ENCODE measurements around the gene TTC4. TPM values are rescaled to one million over a fixed set of nuclear protein-coding genes. Genes with fewer than 3 reads are reported as not detected.

TTC4 gene
- polyA plus RNA-seq, 1 donor from 2014 or later, result 22.5 TPM

- no peaks in the 10 kb centered on the region for H3K9me2 ChIP-seq (ENCODE audit: insufficient read depth, low read length)
- peak overlapping the region; percentile 13 for H3K4me3 ChIP-seq (ENCODE audit: low read length)
- H3K4me2 ChIP-seq (ENCODE audit: low read length), result no peak overlapping the region
- H3K27me3 ChIP-seq (ENCODE audit: insufficient read depth, low read depth, low read length), result peaks cover 34% of the 10 kb centered on the region
- H3K36me3 ChIP-seq (ENCODE audit: insufficient read depth, low read length), result no peaks in the 10 kb centered on the region
- H3K79me2 ChIP-seq (replicated peaks; ENCODE audit: insufficient read depth, low read length), result no peaks in the 10 kb centered on the region
- H4K20me1 ChIP-seq (ENCODE audit: insufficient read depth), result no peaks in the 10 kb centered on the region
- TF ChIP-seq RAD21 (conservative IDR thresholded peaks at IDR 0.05) (no peak), REST (IDR thresholded peaks at IDR 0.05; ENCODE audit: borderline replicate concordance) (no peak), CTCF (IDR thresholded peaks at IDR 0.05; ENCODE audit: poor library complexity, severe bottlenecking) (no peak), SMC3 (conservative IDR thresholded peaks at IDR 0.05; ENCODE audit: poor library complexity) (no peak), EZH2 (IDR thresholded peaks at IDR 0.05; ENCODE audit: borderline replicate concordance, insufficient read depth, low read length, poor library complexity, severe bottlenecking) (no peak)
- no peak overlapping the region for H3K27ac ChIP-seq (ENCODE audit: low read length)
- no peaks in the 10 kb centered on the region for H3F3A ChIP-seq (ENCODE audit: insufficient read depth, low read length, poor library complexity, severe bottlenecking)
- no peaks in the 10 kb centered on the region for H3K9me3 ChIP-seq (ENCODE audit: low read length)
- H2AFZ ChIP-seq (ENCODE audit: low read depth, low read length), result no peak overlapping the region
- H3K9ac ChIP-seq (ENCODE audit: low read length), result no peak overlapping the region
These were observed 65.5 kb downstream of the TTC4 start for GRCh38 chr1:54781023-54781723.

GRCh38 chr1:54782156-54782555, 66.5 kb downstream of the TTC4 start:
- peaks cover 34% of the 10 kb centered on the region for H3K27me3 ChIP-seq (ENCODE audit: insufficient read depth, low read depth, low read length)
- no peak overlapping the region for H2AFZ ChIP-seq (ENCODE audit: low read depth, low read length)
- no peaks in the 10 kb centered on the region for H3K9me3 ChIP-seq (ENCODE audit: low read length)
- no peaks in the 10 kb centered on the region for H3K36me3 ChIP-seq (ENCODE audit: insufficient read depth, low read length)
- no peak overlapping the region for H3K4me3 ChIP-seq (ENCODE audit: low read length)
- no peaks in the 10 kb centered on the region for H3K9me2 ChIP-seq (ENCODE audit: insufficient read depth, low read length)
- H3K4me2 ChIP-seq (ENCODE audit: low read length), result no peak overlapping the region
- no peak overlapping the region for H3K27ac ChIP-seq (ENCODE audit: low read length)
- no peaks in the 10 kb centered on the region for H4K20me1 ChIP-seq (ENCODE audit: insufficient read depth)
- no peaks in the 10 kb centered on the region for H3F3A ChIP-seq (ENCODE audit: insufficient read depth, low read length, poor library complexity, severe bottlenecking)
- H3K79me2 ChIP-seq (replicated peaks; ENCODE audit: insufficient read depth, low read length), result no peaks in the 10 kb centered on the region
- TF ChIP-seq EZH2 (IDR thresholded peaks at IDR 0.05; ENCODE audit: borderline replicate concordance, insufficient read depth, low read length, poor library complexity, severe bottlenecking), result no peak
- no peak for TF ChIP-seq SMC3 (conservative IDR thresholded peaks at IDR 0.05; ENCODE audit: poor library complexity)
- TF ChIP-seq RAD21 (conservative IDR thresholded peaks at IDR 0.05), result no peak
- no peak for TF ChIP-seq POLR2AphosphoS5 (IDR thresholded peaks at IDR 0.05)
- TF ChIP-seq MXI1 (conservative IDR thresholded peaks at IDR 0.05; ENCODE audit: poor library complexity, severe bottlenecking), result no peak
- TF ChIP-seq EP300 (conservative IDR thresholded peaks at IDR 0.05; ENCODE audit: poor library complexity, severe bottlenecking), result no peak
- no peak for TF ChIP-seq CTCF (IDR thresholded peaks at IDR 0.05; ENCODE audit: poor library complexity, severe bottlenecking)
- TF ChIP-seq REST (IDR thresholded peaks at IDR 0.05; ENCODE audit: borderline replicate concordance), result no peak
- TF ChIP-seq TAF1 (IDR thresholded peaks at IDR 0.05; ENCODE audit: low read depth), result no peak
- no peak overlapping the region for H3K9ac ChIP-seq (ENCODE audit: low read length)
